Eye (tissue), 1 donor: Measurements from ENCODE around the gene COPS7B.
"Not testable (repeated sequence)": the region's sequence is repeated elsewhere in the genome, so short reads cannot be mapped to it uniquely, and the experiment has no call there.

Experiments used
- DNase-seq: peaks from one replicate; pipeline ENCODE4 v3.0.0-alpha.2; 2015

Gene COPS7B

GRCh38 chr2:231786177-231786916 is at the start of gene COPS7B:
Gene COPS7B, plus strand, starts transcription at chr2:231786445. Its CDS starts 2,126 bp downstream, at chr2:231788571.
- DNase-seq = peak; percentile 95

DNA sequence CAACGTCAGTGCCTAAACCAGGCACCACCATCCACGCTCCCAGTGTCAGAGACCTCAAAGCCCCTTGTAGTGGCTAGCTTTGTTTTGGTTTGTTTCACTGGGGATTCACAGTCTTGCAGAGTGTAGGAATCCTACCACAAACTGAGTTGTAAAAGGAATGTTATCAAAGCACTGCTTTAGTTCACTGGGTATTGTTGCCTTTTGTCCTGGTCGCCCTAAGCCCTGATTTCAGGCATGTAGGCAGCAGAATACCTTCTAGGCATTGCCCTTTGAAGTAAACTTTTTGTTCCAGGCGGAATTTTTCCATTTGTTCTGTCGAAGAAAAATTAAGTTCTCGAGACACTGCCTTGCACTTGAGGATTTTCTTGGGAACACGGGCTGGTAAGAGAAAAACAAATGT is 48.5 kb upstream of the COPS7B start:
- no peak for DNase-seq

- no peak for DNase-seq
Measured at GRCh38 chr2:231743376-231744116, 42.7 kb upstream of the COPS7B start.

DNA sequence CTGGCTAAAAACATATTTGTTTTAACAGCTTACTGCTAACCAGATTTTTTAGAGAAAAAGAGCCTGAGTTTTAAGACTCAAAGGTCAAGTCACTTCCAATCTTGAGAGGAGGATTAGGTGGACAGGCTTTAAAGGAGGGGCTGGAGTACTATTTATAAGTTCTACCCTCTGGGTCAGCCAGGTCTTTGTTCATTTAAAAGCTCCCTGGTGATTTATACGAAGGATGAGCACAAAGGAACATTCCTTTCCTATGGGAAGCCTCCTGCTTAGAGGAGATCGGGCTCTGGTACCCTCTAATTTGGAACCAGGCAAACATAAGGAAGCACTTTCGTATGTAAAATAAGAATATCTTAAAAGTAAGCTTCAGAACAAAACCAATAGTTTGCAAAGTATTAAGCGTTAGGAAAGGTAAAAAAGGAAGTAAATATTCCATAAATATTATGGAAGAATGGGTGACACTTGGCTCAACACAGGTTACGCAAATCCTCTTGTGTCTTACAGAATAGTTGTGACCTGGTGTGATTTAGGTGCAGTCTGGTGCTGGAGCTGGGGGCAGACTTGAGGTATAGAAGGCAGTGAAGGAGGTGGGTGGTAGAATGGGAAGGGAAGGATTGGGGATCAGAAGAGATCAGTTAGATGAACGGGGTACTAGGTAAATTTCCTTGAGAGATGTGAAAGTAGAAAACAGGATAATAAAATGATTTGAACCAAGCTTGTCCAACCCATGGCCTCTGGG is 40.8 kb upstream of the COPS7B start:
- no peak for DNase-seq

DNA sequence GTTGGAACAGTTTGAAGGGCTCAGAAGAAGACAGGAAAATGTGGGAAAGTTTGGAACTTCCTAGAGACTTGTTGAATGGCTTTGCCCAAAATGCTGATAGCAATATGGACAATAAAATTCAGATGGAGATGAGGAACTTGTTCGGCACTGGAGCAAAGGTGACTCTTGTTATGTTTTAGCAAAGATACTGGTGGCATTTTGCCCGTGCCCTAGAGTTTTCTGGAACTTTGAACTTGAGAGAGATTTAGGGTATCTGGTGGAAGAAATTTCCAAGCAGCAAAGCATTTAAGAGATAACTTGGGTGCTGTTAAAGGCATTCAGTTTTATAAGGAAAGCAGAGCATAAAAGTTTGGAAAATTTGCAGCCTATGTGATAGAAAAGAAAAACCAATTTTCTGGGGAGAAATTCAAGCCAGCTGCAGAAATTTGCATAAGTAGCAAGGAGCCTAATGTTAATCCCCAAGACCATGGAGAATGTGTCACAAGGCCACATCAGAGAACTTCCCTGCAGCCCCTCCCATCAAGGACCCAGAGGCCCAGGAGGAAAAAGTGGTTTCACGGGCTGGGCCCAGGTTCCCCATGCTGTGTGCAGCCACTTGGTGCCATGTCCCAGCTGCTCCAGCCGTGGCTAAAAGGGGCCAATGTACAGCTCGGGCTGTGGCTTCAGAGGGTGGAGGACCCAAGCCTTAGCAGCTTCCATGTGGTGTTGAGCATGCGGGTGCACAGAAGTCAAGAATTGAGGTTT is 37.9 kb upstream of the COPS7B start:
- DNase-seq = not testable (repeated sequence)

GRCh38 chr2:231749016-231749415 is 37.2 kb upstream of the COPS7B start:
- DNase-seq = not testable (repeated sequence)

GRCh38 chr2:231751042-231751815 is 35.0 kb upstream of the COPS7B start:
- DNase-seq = no peak

DNA sequence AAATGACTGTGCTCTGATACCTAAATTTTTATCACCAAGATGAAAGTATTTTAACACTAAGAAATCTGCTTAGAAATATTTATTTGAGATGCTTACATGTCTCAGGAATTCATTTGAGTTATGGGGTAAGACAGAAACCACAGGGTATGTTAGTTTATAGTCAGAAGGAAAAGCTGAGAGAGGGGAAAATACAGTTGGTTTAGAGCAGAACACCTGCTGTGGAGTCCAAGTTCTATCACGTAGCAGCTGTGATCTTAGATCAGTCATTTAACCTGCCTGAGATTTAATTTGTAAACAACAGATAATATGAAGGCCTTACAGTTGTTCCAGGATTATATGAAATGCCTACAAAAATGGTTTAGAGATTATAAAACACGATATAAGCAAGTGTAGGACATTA is 34.2 kb upstream of the COPS7B start:
- DNase-seq = no peak

DNA sequence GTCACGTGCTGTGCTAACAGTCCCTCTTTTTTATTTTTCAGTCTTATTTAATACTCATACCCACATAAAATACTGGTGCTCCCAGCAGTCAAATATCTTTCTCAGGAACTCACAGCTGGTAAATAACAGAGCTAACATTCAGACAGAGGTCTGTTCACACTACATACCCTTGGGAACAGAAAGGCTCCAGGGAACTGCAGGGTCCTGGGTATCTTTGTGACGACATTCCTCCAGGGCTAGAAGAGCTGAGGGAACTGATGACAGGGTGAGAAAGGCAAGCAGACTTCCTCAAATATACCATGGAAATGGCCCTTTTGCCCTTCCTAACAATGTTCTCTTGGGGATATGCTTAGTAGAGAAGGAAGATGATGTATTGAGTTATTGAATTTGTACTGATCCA is 24.5 kb upstream of the COPS7B start:
- no peak for DNase-seq

- no peak for DNase-seq
Measured at GRCh38 chr2:231764124-231764523, 22.1 kb upstream of the COPS7B start.

DNA sequence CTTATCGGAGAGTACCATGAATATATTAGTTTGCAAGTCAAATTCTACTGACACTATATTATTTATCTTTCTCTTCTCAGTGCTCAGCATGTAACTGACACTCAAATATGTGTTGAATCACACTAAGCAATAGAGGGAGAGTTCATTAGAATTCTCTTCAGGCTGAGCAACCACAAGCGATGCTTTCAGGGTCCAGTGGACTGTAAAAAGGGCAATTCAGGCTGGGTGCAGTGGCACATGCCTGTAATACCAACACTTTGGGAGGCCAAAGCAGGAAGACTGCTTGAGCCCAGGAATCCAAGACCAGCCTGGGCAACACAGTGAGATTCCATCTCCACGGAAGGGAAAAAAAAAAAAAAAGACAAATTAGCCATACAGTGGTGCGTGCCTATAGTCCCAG is 21.5 kb upstream of the COPS7B start:
- DNase-seq = peak; percentile 29

GRCh38 chr2:231765496-231765929 is 20.7 kb upstream of the COPS7B start:
- DNase-seq = no peak

DNA sequence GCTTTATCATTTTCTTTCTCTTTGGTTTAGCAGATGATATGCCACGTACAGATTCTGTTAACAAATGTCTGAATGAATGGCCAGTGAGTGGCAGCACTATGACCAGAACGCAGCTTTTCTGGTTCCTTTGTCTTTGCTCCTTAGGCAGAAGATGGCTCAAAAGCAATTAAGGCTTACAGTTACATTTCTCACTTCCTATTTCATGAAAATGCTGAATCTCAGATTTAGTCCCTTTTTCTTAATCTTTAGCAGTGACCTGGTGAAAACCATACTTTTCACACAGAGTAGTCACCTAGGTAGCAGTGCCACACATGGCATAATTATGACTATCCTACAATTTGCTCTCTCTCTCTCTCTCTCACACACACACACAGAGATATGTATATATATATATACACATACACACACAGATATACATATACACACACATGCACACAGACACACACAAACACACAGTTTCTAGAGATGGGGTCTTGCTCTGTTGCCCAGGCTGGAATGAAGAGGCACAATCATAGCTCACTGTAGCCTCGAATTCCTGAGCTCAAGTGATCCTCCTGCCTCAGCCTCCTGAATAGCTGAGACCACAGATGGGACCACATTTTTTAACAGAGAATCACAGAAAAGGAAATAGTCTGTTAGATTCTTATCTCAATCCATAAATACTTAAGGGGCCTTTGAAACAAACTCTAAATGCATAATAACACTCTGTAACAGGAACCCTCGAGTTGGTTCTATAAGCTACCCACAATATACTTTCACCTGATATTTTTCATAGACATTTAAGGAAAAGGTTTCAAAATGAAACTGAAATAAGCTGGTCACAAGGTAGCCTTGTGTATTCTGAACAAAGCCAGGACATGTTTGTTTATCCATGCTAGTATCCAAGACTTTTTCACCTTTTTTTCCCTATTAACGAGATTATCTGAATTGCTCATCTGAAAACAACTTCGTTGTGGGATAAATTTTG is 16.8 kb upstream of the COPS7B start:
- DNase-seq = no peak

DNA sequence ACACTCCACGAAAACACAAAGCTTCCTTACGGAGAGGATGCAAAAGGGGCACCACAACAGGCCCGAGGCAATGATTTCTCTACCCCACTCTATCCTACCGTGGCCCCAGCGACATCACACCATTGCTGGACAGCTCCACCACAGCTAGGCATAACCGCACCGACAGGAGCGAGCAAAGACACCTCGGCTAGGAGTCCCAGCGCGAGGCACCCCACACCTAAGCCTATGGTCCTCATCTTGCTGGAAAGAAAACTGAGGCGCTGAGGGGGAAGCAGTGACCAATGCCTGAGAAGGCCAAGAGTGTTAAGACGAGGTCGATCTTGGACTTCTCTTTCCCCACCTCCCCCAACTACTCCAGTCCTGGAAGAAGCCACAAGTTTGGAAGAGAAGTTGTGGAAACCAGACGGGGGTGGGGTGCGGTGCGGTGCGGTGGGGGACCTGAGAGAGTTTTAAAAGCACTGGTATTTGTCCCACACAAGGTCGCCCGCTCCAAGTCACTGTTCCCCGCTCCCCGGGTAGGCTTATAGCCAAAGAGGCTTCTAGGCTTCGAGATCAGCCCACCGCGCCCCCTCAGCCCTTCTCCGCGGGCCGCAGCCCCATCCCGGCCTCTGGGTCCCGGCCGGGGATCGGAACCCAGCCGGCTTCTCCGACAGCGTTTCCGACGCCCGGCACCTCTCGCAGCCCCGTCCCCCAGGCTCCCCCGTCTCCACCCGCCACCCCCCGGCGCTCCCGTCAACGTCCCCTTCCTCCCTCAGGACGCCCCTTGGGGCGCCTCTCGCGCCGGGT is 5.9 kb upstream of the COPS7B start:
- DNase-seq = peak; percentile 58

- DNase-seq = peak; percentile 99
Measured at GRCh38 chr2:231780909-231781797, 5.1 kb upstream of the COPS7B start, which contains the start of gene PDE6D. Gene PDE6D, minus strand, starts transcription at chr2:231781282. Its CDS starts 168 bp downstream, at chr2:231781114.

GRCh38 chr2:231781798-231782726 is 4.2 kb upstream of the COPS7B start:
- DNase-seq = peak; percentile 35

DNA sequence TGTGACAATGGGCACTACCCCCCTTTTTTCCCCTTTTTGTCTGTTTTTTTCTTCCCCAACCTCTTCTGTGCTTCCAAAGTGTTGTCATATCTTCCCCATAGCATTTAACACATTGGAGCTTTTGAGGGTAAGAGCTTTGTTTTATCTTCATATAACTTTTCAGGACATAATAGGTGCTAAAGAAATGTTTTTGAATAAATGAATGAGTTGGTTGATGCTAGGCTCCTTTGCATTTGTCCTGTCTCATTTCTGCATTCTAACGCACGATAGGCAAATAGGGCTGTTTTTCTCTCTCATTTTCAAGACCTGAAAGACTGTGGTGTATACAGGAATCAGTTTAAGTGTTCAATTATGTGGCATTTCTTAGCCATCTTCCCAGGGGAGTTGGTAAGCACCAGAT is 832 bp upstream of the COPS7B start:
- DNase-seq = no peak

DNA sequence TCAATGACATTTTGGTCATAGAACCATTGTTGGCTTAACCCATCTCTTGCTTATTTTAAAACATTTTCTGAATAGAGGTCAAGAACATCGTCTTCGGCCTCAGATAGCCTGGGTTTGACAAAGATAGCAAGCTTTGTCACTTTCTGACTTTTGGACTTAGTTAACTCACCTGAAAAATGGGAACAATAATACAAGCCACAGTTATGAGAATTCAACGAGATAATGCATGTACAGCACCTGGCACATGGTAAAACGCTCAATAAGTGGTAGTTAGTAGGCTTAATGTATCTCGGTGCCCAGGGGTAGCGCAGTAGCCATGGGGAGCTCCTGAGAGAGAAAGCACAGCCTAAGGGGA is 446 bp upstream of the COPS7B start:
- no peak for DNase-seq
